ENCODE data around the gene CASP8. TPM values are rescaled to one million over a fixed set of nuclear protein-coding genes. Genes with fewer than 3 reads are reported as not detected.
A peak's percentile ranks its signal among the peaks of the same experiment; 100 is the strongest.

The CASP8 gene
- total and polyA plus RNA-seq, 12 donors, result 8.2 to 55.8 (median 19.4) TPM

DNA sequence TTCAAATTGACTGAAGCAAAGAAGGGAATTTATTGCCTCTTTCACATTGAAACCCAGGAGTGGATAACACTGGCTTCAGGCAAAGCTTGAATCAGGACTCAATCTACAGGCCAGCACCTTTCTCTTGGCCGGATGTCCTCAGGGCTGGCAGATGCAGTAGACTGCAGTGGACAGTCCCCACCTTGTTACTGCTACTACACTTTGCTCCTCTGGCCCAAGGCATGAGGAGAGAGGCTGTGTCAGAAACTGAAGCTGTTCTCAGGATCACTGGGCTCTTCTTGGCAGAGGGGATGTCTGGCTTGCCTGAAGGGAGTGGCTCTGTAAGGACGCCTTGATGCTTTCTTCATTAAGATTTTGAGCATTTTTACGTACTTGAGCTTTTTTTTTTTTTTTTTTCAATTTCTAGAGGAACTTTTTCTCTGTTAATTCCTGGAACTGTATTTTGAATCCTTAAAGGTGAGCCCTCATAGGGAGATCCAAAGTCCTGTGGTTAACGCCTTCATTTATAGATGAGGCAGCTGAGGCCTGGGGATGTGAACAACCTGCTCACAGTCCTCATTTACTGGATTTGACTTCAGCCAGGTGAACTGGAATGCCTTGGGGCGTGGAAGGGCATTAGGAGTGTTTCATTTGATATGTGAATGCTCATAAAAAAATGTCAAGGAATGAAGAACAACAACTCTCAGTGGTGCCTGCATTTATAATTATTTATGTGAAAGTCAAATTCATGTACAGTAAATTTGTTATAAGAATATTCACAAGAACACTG, 40.8 kb upstream of the CASP8 start:
- TF ChIP-seq, protein P1, sequence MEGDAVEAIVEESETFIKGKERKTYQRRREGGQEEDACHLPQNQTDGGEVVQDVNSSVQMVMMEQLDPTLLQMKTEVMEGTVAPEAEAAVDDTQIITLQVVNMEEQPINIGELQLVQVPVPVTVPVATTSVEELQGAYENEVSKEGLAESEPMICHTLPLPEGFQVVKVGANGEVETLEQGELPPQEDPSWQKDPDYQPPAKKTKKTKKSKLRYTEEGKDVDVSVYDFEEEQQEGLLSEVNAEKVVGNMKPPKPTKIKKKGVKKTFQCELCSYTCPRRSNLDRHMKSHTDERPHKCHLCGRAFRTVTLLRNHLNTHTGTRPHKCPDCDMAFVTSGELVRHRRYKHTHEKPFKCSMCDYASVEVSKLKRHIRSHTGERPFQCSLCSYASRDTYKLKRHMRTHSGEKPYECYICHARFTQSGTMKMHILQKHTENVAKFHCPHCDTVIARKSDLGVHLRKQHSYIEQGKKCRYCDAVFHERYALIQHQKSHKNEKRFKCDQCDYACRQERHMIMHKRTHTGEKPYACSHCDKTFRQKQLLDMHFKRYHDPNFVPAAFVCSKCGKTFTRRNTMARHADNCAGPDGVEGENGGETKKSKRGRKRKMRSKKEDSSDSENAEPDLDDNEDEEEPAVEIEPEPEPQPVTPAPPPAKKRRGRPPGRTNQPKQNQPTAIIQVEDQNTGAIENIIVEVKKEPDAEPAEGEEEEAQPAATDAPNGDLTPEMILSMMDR (IDR thresholded peaks at IDR 0.05), result no peak
- no peak for TF ChIP-seq POLR2A (IDR thresholded peaks at IDR 0.05)
- H3K27ac ChIP-seq, result peak overlapping the region in 1 of 5 donors; percentile 18

DNA sequence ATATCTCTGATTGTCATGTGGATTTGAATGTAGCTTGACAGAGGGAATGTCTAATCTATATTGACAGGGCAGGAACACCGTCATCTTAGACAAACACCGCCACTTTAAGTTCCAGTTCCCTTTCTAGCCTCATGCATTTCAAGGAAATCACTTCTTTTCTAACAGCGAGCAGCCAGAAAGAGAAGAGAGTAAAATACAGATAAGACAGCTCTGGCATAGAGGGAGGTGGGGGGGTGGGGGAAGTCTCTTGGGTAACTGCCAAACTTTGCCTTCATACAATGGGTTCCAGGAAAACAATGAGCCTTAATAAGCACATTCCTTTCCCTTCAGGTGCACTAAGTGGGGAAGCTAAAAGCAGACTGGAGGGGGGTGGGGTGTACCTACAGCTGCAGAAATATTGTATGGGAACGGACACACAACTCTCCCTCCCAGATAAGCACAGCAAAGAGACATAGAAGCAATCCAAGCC, 40.2 kb upstream of the CASP8 start:
- no peaks in the 10 kb centered on the region for H3K27me3 ChIP-seq
- WGBS, 4 donors, result 22 to 39% (median 32%) methylated on average over 4 of the region's 4 CpGs
- peaks cover 4 to 10% of the 10 kb centered on the region in 2 donors for H3K4me1 ChIP-seq (replicated peaks in 1 of 2)
- peak; percentile 36 to 83 (median 57) for DNase-seq
- intact Hi-C loops (cut with DNase I), result no loop called here
- H3K9me3 ChIP-seq (replicated peaks in 1 of 3), result no peaks in the 10 kb centered on the region
- no peak overlapping the region for H3K4me3 ChIP-seq
- peaks cover 0 to 7% of the 10 kb centered on the region in 2 donors for H3K36me3 ChIP-seq (replicated peaks in 1 of 2)
- peak overlapping the region in 1 of 5 donors; percentile 18 for H3K27ac ChIP-seq
- TF ChIP-seq, protein P1 (IDR thresholded peaks at IDR 0.05), result no peak
- TF ChIP-seq POLR2A (IDR thresholded peaks at IDR 0.05), result no peak

More for the DNA sequence above, 40.8 kb upstream of the CASP8 start:
- Histone ChIP-seq H3K4me1 (replicated peaks in 1 of 2) (peaks cover 4 to 10% of the 10 kb centered on the region in 2 donors), H3K9me3 (replicated peaks in 1 of 3) (no peaks in the 10 kb centered on the region), H3K36me3 (replicated peaks in 1 of 2) (peaks cover 0 to 7% of the 10 kb centered on the region in 2 donors), H3K27me3 (no peaks in the 10 kb centered on the region), H3K4me3 (no peak overlapping the region)
- DNase-seq, result no peak
- WGBS, 4 donors, result 85 to 90% (median 88%) methylated on average over 5 of the region's 5 CpGs
- intact Hi-C loops (cut with DNase I), result no loop called here

GRCh38 chr2:201223089-201224073, 37.0 kb upstream of the CASP8 start:
- H3K36me3 ChIP-seq (replicated peaks in 1 of 2), result no peaks in the 10 kb centered on the region
- H3K27ac ChIP-seq, result no peak overlapping the region
- H3K9me3 ChIP-seq (replicated peaks in 1 of 3), result no peaks in the 10 kb centered on the region
- WGBS, 4 donors, result 65 to 75% (median 68%) methylated on average over 8 of the region's 8 CpGs
- peaks cover 4 to 12% of the 10 kb centered on the region in 2 donors for H3K4me1 ChIP-seq (replicated peaks in 1 of 2)
- DNase-seq, result no peak
- intact Hi-C loops (cut with DNase I), result no loop called here
- TF ChIP-seq POLR2A (IDR thresholded peaks at IDR 0.05), result no peak
- TF ChIP-seq, protein P1 (IDR thresholded peaks at IDR 0.05), result no peak
- no peak overlapping the region for H3K4me3 ChIP-seq
- no peaks in the 10 kb centered on the region for H3K27me3 ChIP-seq

Measured in adrenal gland (tissue), 12 donors.